ENCODE results near the gene C17orf78.

Gene C17orf78

GRCh38 chr17:37339321-37339720, 36.5 kb upstream of the C17orf78 start:
- Histone ChIP-seq H3K27ac (ENCODE audit: low read depth, low read length) (no peak overlapping the region), H3K4me1 (ENCODE audit: control insufficient read depth, low read length) (no peaks in the 10 kb centered on the region), H3K36me3 (ENCODE audit: control insufficient read depth, low read length) (peaks cover 55% of the 10 kb centered on the region), H3K4me3 (ENCODE audit: low read length) (no peak overlapping the region), H3K27me3 (ENCODE audit: control insufficient read depth, low read length) (no peaks in the 10 kb centered on the region), H3K79me2 (ENCODE audit: control insufficient read depth, low read length) (peaks cover 95% of the 10 kb centered on the region), H3F3A (ENCODE audit: control insufficient read depth, insufficient read depth) (peaks cover 5% of the 10 kb centered on the region; the same call in 1 of the 2 replicates), H4K20me1 (ENCODE audit: control insufficient read depth, insufficient read depth, low read depth, low read length) (0 out of 2 replicates have a peak, but pooled peaks cover 3% of the 10 kb centered on the region), H3K9me3 (ENCODE audit: control insufficient read depth, insufficient read depth, low read length) (no peaks in the 10 kb centered on the region), H3K4me2 (ENCODE audit: low read length) (no peak overlapping the region), H3K9me2 (replicated peaks; ENCODE audit: control insufficient read depth, low read length) (no peaks in the 10 kb centered on the region)
- TF ChIP-seq, protein P1, sequence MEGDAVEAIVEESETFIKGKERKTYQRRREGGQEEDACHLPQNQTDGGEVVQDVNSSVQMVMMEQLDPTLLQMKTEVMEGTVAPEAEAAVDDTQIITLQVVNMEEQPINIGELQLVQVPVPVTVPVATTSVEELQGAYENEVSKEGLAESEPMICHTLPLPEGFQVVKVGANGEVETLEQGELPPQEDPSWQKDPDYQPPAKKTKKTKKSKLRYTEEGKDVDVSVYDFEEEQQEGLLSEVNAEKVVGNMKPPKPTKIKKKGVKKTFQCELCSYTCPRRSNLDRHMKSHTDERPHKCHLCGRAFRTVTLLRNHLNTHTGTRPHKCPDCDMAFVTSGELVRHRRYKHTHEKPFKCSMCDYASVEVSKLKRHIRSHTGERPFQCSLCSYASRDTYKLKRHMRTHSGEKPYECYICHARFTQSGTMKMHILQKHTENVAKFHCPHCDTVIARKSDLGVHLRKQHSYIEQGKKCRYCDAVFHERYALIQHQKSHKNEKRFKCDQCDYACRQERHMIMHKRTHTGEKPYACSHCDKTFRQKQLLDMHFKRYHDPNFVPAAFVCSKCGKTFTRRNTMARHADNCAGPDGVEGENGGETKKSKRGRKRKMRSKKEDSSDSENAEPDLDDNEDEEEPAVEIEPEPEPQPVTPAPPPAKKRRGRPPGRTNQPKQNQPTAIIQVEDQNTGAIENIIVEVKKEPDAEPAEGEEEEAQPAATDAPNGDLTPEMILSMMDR (IDR thresholded peaks at IDR 0.05; ENCODE audit: low read depth, low read length, poor library complexity, severe bottlenecking) = no peak
- TF ChIP-seq EZH2phosphoT487 (IDR thresholded peaks at IDR 0.05; ENCODE audit: borderline replicate concordance, low read length) = no peak

GRCh38 chr17:37340804-37341203, 35.0 kb upstream of the C17orf78 start:
- TF ChIP-seq, protein P1 (IDR thresholded peaks at IDR 0.05; ENCODE audit: low read depth, low read length, poor library complexity, severe bottlenecking) = no peak
- no peak for TF ChIP-seq EZH2phosphoT487 (IDR thresholded peaks at IDR 0.05; ENCODE audit: borderline replicate concordance, low read length)
- peaks cover 95% of the 10 kb centered on the region for H3K79me2 ChIP-seq (ENCODE audit: control insufficient read depth, low read length)
- H3K36me3 ChIP-seq (ENCODE audit: control insufficient read depth, low read length) = peaks cover 60% of the 10 kb centered on the region
- H4K20me1 ChIP-seq (ENCODE audit: control insufficient read depth, insufficient read depth, low read depth, low read length) = no peaks in the 10 kb centered on the region
- H3K4me2 ChIP-seq (ENCODE audit: low read length) = no peak overlapping the region
- H3K27ac ChIP-seq (ENCODE audit: low read depth, low read length) = no peak overlapping the region
- no peak overlapping the region for H3K4me3 ChIP-seq (ENCODE audit: low read length)
- no peaks in the 10 kb centered on the region for H3K4me1 ChIP-seq (ENCODE audit: control insufficient read depth, low read length)
- no peaks in the 10 kb centered on the region for H3K9me2 ChIP-seq (replicated peaks; ENCODE audit: control insufficient read depth, low read length)
- peaks cover 5% of the 10 kb centered on the region; the same call in 1 of the 2 replicates for H3F3A ChIP-seq (ENCODE audit: control insufficient read depth, insufficient read depth)
- H3K9me3 ChIP-seq (ENCODE audit: control insufficient read depth, insufficient read depth, low read length) = no peaks in the 10 kb centered on the region
- H3K27me3 ChIP-seq (ENCODE audit: control insufficient read depth, low read length) = no peaks in the 10 kb centered on the region

DNA sequence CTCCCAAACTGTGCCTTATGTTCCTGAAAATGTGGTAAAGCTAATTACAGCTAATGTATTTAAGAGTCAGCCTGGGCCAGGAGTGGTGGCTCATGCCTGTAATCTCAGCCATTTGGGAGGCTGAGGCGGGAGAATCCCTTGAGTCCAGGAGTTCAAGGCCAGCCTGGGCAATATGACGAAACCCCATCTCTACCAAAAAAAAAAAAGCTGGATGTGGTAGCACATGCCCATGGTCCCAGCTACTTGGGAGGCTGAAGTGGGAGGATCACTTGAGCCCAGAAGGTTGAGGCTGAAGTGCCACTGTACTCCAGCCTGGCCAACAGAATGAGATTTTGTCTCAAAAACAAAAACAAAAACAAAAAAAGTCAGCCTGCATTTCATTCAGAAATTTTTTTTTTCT, 33.2 kb upstream of the C17orf78 start:
- no peaks in the 10 kb centered on the region for H3K27me3 ChIP-seq (ENCODE audit: control insufficient read depth, low read length)
- no peak for TF ChIP-seq EZH2phosphoT487 (IDR thresholded peaks at IDR 0.05; ENCODE audit: borderline replicate concordance, low read length)
- TF ChIP-seq, protein P1 (IDR thresholded peaks at IDR 0.05; ENCODE audit: low read depth, low read length, poor library complexity, severe bottlenecking) = no peak
- H3K27ac ChIP-seq (ENCODE audit: low read depth, low read length) = no peak overlapping the region
- H3K4me2 ChIP-seq (ENCODE audit: low read length) = no peak overlapping the region
- H4K20me1 ChIP-seq (ENCODE audit: control insufficient read depth, insufficient read depth, low read depth, low read length) = no peaks in the 10 kb centered on the region
- H3K36me3 ChIP-seq (ENCODE audit: control insufficient read depth, low read length) = peaks cover 52% of the 10 kb centered on the region
- H3K79me2 ChIP-seq (ENCODE audit: control insufficient read depth, low read length) = peaks cover 94% of the 10 kb centered on the region
- H3K9me3 ChIP-seq (ENCODE audit: control insufficient read depth, insufficient read depth, low read length) = no peaks in the 10 kb centered on the region
- H3F3A ChIP-seq (ENCODE audit: control insufficient read depth, insufficient read depth) = peaks cover 5% of the 10 kb centered on the region; the same call in 1 of the 2 replicates
- no peaks in the 10 kb centered on the region for H3K4me1 ChIP-seq (ENCODE audit: control insufficient read depth, low read length)
- H3K9me2 ChIP-seq (replicated peaks; ENCODE audit: control insufficient read depth, low read length) = no peaks in the 10 kb centered on the region
- H3K4me3 ChIP-seq (ENCODE audit: low read length) = no peak overlapping the region
